KMS-11 (cell line): ENCODE measurements around the gene PMM1.

ENCODE experiments used
- H2AFZ ChIP-seq: fragments of 200-600 bp; sonication (generic); 2 replicates; pipeline ENCODE4 v1.6.1; 2016; ENCODE audit warnings: antibody characterized with exemption, mixed run types, low read depth
- H3K27ac ChIP-seq: fragments of 200-600 bp; sonication (generic); 2 replicates; pipeline ENCODE4 v1.6.1; 2016; ENCODE audit warnings: mild to moderate bottlenecking, mixed run types
- H3K27me3 ChIP-seq: fragments of 200-600 bp; sonication (generic); 2 replicates; pipeline ENCODE4 v1.6.1; 2017; ENCODE audit warnings: mild to moderate bottlenecking, low read depth, mixed run types, moderate library complexity; ENCODE audit not compliant: insufficient read depth
- H3K36me3 ChIP-seq: fragments of 200-600 bp; sonication (generic); 2 replicates; pipeline ENCODE4 v1.6.1; 2017; ENCODE audit warnings: mild to moderate bottlenecking, mixed run types; ENCODE audit not compliant: insufficient read depth
- H3K4me1 ChIP-seq: fragments of 200-600 bp; sonication (generic); 2 replicates; pipeline ENCODE4 v1.6.1; 2016; ENCODE audit warnings: mild to moderate bottlenecking, low read depth, mixed run types; ENCODE audit not compliant: poor library complexity, severe bottlenecking
- H3K4me2 ChIP-seq: fragments of 200-600 bp; sonication (generic); 2 replicates; pipeline ENCODE4 v1.7.0; 2016; ENCODE audit warnings: mild to moderate bottlenecking, mixed run types
- H3K4me3 ChIP-seq: fragments of 200-600 bp; sonication (generic); IDR thresholded peaks from 2 replicates; pipeline ENCODE4 v1.6.1; 2017; ENCODE audit warnings: low read depth, low read length, mixed read lengths; ENCODE audit not compliant: insufficient read depth
- H3K79me2 ChIP-seq: fragments of 200-600 bp; sonication (generic); 2 replicates; pipeline ENCODE4 v1.6.1; 2016; ENCODE audit warnings: low read depth, mixed run types; ENCODE audit not compliant: insufficient read depth
- H3K9ac ChIP-seq: fragments of 200-600 bp; sonication (generic); 2 replicates; pipeline ENCODE4 v1.6.1; 2016; ENCODE audit warnings: mild to moderate bottlenecking, mixed run types
- H4K20me1 ChIP-seq: fragments of 200-600 bp; sonication (generic); 2 replicates; pipeline ENCODE4 v1.6.1; 2016; ENCODE audit warnings: mild to moderate bottlenecking, mixed run types; ENCODE audit not compliant: insufficient read depth
- TF ChIP-seq, protein P1 (sequence below): fragments of 200-600 bp; sonication (generic); conservative IDR thresholded peaks from 2 replicates; pipeline ENCODE4 v1.6.1; 2017; ENCODE audit warnings: low read depth, mild to moderate bottlenecking, antibody characterized with exemption, low read length, moderate library complexity, mixed read lengths

Gene PMM1

GRCh38 chr22:41556561-41556960, 33.1 kb downstream of the PMM1 start:
- Histone ChIP-seq H3K9ac (no peak overlapping the region), H3K4me1 (peaks cover 27% of the 10 kb centered on the region)
- TF ChIP-seq, protein P1, sequence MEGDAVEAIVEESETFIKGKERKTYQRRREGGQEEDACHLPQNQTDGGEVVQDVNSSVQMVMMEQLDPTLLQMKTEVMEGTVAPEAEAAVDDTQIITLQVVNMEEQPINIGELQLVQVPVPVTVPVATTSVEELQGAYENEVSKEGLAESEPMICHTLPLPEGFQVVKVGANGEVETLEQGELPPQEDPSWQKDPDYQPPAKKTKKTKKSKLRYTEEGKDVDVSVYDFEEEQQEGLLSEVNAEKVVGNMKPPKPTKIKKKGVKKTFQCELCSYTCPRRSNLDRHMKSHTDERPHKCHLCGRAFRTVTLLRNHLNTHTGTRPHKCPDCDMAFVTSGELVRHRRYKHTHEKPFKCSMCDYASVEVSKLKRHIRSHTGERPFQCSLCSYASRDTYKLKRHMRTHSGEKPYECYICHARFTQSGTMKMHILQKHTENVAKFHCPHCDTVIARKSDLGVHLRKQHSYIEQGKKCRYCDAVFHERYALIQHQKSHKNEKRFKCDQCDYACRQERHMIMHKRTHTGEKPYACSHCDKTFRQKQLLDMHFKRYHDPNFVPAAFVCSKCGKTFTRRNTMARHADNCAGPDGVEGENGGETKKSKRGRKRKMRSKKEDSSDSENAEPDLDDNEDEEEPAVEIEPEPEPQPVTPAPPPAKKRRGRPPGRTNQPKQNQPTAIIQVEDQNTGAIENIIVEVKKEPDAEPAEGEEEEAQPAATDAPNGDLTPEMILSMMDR, result no peak

DNA sequence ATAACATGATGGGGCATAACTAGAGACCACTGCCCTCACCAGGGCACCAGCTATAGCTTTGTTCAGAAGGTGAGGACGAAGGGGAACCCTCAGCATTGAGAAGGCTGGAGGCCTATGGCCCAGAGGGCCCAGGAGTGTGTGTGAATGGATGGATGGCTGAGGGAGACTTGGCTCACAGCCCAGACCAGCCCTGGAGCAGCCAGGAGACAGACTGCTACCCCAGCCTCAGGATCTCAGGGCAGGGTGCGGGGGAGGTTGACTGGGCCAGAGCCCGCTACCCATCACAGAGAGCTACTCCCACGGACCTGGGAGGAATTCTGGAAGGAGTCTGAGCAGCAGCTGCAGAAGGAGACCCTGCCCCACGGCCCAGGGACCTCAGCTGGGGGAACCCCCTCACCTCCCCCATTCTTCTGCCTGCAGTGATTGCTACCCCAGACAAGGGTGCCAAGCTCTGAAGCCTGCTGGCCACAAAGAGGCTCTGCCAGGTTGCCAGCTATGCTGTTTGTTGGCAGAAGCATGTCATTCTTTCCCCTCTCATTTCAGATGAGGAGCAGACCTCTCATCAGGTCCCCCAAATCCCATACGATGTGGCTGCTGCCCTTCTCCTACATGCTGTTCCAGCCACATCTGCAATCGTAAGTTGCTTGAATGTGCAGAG, 34.2 kb downstream of the PMM1 start:
- no peak overlapping the region for H2AFZ ChIP-seq
- H4K20me1 ChIP-seq, result no peaks in the 10 kb centered on the region
- H3K27ac ChIP-seq, result no peak overlapping the region
- H3K79me2 ChIP-seq, result no peaks in the 10 kb centered on the region
- TF ChIP-seq, protein P1, result no peak
- H3K4me2 ChIP-seq, result no peak overlapping the region
- no peaks in the 10 kb centered on the region for H3K27me3 ChIP-seq
- H3K9ac ChIP-seq, result no peak overlapping the region
- H3K4me1 ChIP-seq, result peaks cover 22% of the 10 kb centered on the region
- no peaks in the 10 kb centered on the region for H3K36me3 ChIP-seq
- H3K4me3 ChIP-seq, result no peak overlapping the region

More at GRCh38 chr22:41556561-41556960, 33.1 kb downstream of the PMM1 start:
- Histone ChIP-seq H4K20me1 (no peaks in the 10 kb centered on the region), H3K27me3 (no peaks in the 10 kb centered on the region), H3K79me2 (no peaks in the 10 kb centered on the region), H3K4me2 (no peak overlapping the region; the same call in 1 of the 2 replicates), H3K4me3 (no peak overlapping the region), H3K27ac (no peak overlapping the region), H2AFZ (no peak overlapping the region; the same call in 1 of the 2 replicates), H3K36me3 (no peaks in the 10 kb centered on the region)

DNA sequence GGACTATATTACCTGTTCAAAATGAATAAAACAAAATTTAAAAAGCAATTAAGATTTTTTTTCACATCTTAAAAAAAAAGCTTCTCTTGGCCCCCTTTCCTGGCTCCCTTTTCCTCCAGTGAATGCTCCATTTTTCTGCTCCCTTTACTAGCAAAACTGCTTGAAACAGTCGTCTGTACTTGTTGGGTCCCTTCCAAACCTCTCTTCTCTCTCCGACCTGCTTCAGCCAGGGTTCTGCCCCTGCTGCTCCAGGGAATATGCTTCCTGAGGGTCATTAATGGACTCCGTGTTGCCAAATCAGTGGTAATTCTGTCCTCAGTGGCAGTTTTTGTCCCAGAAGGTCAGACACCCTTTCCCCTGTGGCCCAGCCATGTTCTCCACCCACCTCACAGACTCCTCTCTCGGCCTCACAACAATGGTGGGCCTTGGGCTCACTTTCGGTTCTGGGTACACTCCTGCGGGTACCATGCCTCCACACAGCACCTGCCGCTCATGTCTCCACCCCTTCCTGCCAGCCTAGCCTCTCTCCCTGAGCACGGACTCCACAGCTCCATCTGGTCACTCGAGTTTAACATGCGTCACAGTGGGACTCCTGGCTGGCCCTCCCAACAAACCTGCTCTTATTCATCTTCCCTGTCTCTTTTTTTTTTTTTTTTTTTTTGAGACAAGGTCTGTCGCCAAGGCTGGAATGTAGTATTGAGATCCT, 37.6 kb downstream of the PMM1 start:
- Histone ChIP-seq H4K20me1 (no peaks in the 10 kb centered on the region), H2AFZ (no peak overlapping the region), H3K9ac (no peak overlapping the region), H3K79me2 (no peaks in the 10 kb centered on the region), H3K4me3 (no peak overlapping the region), H3K4me2 (no peak overlapping the region), H3K4me1 (peaks cover 10% of the 10 kb centered on the region), H3K27ac (no peak overlapping the region), H3K27me3 (no peaks in the 10 kb centered on the region), H3K36me3 (no peaks in the 10 kb centered on the region)
- TF ChIP-seq, protein P1, result no peak

- H3K36me3 ChIP-seq, result no peaks in the 10 kb centered on the region
- H3K27ac ChIP-seq, result no peak overlapping the region
- no peak overlapping the region for H3K4me3 ChIP-seq
- H3K79me2 ChIP-seq, result no peaks in the 10 kb centered on the region
- no peak overlapping the region for H2AFZ ChIP-seq
- no peak overlapping the region for H3K9ac ChIP-seq
- TF ChIP-seq, protein P1, result no peak
- H3K4me2 ChIP-seq, result no peak overlapping the region
- H4K20me1 ChIP-seq, result no peaks in the 10 kb centered on the region
- H3K27me3 ChIP-seq, result no peaks in the 10 kb centered on the region
- H3K4me1 ChIP-seq, result peaks cover 6% of the 10 kb centered on the region
Measured at GRCh38 chr22:41550952-41551491, 38.6 kb downstream of the PMM1 start.
